Activated CD4-positive, alpha-beta T cell treated with anti-CD3 and anti-CD28 coated beads, Interleukin-2, amount 10 ng/mL, durations not matched to agents 7 days and 5 days (primary cell): Measurements from ENCODE around the gene GABBR2. TPM values are rescaled to one million over a fixed set of nuclear protein-coding genes. Genes with fewer than 3 reads are reported as not detected.
"Not testable (repeated sequence)": the region's sequence is repeated elsewhere in the genome, so short reads cannot be mapped to it uniquely, and the experiment has no call there.

Experiments used
- CTCF ChIA-PET: fragments of 350-600 bp; sonication (Branson Sonifier 250); formaldehyde crosslinking; loops from one replicate; lab custom pipeline; 2021; ENCODE audit warnings: antibody characterized with exemption; lab: Charles Lee
- POLR2A ChIA-PET: fragments of 350-600 bp; sonication (Branson Sonifier 250); formaldehyde crosslinking; loops from one replicate; lab custom pipeline; 2021; ENCODE audit warnings: antibody characterized with exemption; lab: Charles Lee
- DNase-seq: peaks from one replicate; pipeline ENCODE4 v3.0.0-alpha.2; 2020
- H3K27ac Mint-ChIP-seq: one replicate; pipeline ENCODE4 v1.8.0; 2021; ENCODE audit warnings: mild to moderate bottlenecking, moderate library complexity, mixed read lengths
- H3K27me3 Mint-ChIP-seq: one replicate; pipeline ENCODE4 v1.8.0; 2021; ENCODE audit warnings: mixed read lengths
- H3K36me3 Mint-ChIP-seq: one replicate; pipeline ENCODE4 v1.8.0; 2021; ENCODE audit warnings: low read depth, mixed read lengths
- H3K4me1 Mint-ChIP-seq: one replicate; pipeline ENCODE4 v1.8.0; 2021; ENCODE audit warnings: mixed read lengths
- H3K4me3 Mint-ChIP-seq: one replicate; pipeline ENCODE4 v1.8.0; 2021; ENCODE audit warnings: mild to moderate bottlenecking, moderate library complexity, mixed read lengths
- H3K9me3 Mint-ChIP-seq: one replicate; pipeline ENCODE4 v1.8.0; 2021; ENCODE audit warnings: mixed read lengths
- total RNA-seq, 2 experiments: library from RNA; stranded (reverse); gene quantifications; one replicate each; pipeline ENCODE4 v1.2.3, GENCODE V29; 2021

GABBR2 gene
- total RNA-seq, 2 experiments from 2014 or later, result not detected

- H3K27ac Mint-ChIP-seq, result no peak overlapping the region
- POLR2A ChIA-PET, result no interaction called here
- CTCF ChIA-PET, result no interaction called here
- peaks cover 5% of the 10 kb centered on the region for H3K27me3 Mint-ChIP-seq
- no peaks in the 10 kb centered on the region for H3K36me3 Mint-ChIP-seq
- H3K9me3 Mint-ChIP-seq, result no peaks in the 10 kb centered on the region
- DNase-seq, result no peak
- no peaks in the 10 kb centered on the region for H3K4me1 Mint-ChIP-seq
- H3K4me3 Mint-ChIP-seq, result no peak overlapping the region
Measured at GRCh38 chr9:98656511-98656910, 52.2 kb downstream of the GABBR2 start.

- H3K27me3 Mint-ChIP-seq, H3K4me3 Mint-ChIP-seq, CTCF ChIA-PET, H3K4me1 Mint-ChIP-seq, DNase-seq, H3K27ac Mint-ChIP-seq, H3K9me3 Mint-ChIP-seq, POLR2A ChIA-PET, H3K36me3 Mint-ChIP-seq: not testable (repeated sequence)
Measured at GRCh38 chr9:98655428-98655827, 53.3 kb downstream of the GABBR2 start.

- POLR2A ChIA-PET, result no interaction called here
- CTCF ChIA-PET, result no interaction called here
- H3K27me3 Mint-ChIP-seq, result peaks cover 9% of the 10 kb centered on the region
- H3K4me1 Mint-ChIP-seq, result no peaks in the 10 kb centered on the region
- H3K27ac Mint-ChIP-seq, result no peak overlapping the region
- H3K9me3 Mint-ChIP-seq, result no peaks in the 10 kb centered on the region
- no peak overlapping the region for H3K4me3 Mint-ChIP-seq
- DNase-seq, result no peak
- no peaks in the 10 kb centered on the region for H3K36me3 Mint-ChIP-seq
Measured at GRCh38 chr9:98654247-98654646, 54.5 kb downstream of the GABBR2 start.

GRCh38 chr9:98652741-98653140 is 56.0 kb downstream of the GABBR2 start:
- ChIA-PET POLR2A (no interaction called here), CTCF (no interaction called here)
- H3K4me1 Mint-ChIP-seq, result no peaks in the 10 kb centered on the region
- no peaks in the 10 kb centered on the region for H3K9me3 Mint-ChIP-seq
- H3K36me3 Mint-ChIP-seq, result no peaks in the 10 kb centered on the region
- peaks cover 7% of the 10 kb centered on the region for H3K27me3 Mint-ChIP-seq
- no peak overlapping the region for H3K27ac Mint-ChIP-seq
- H3K4me3 Mint-ChIP-seq, result no peak overlapping the region
- no peak for DNase-seq

- ChIA-PET CTCF (no interaction called here), POLR2A (no interaction called here)
- DNase-seq, result no peak
- peaks cover 7% of the 10 kb centered on the region for H3K27me3 Mint-ChIP-seq
- H3K4me3 Mint-ChIP-seq, result no peak overlapping the region
- H3K36me3 Mint-ChIP-seq, result no peaks in the 10 kb centered on the region
- no peak overlapping the region for H3K27ac Mint-ChIP-seq
- H3K4me1 Mint-ChIP-seq, result no peaks in the 10 kb centered on the region
- H3K9me3 Mint-ChIP-seq, result no peaks in the 10 kb centered on the region
Measured at GRCh38 chr9:98652302-98652701, 56.4 kb downstream of the GABBR2 start.

GRCh38 chr9:98647236-98647635 is 61.5 kb downstream of the GABBR2 start:
- H3K27me3 Mint-ChIP-seq, result peaks cover 10% of the 10 kb centered on the region

GRCh38 chr9:98644011-98644410 is 64.7 kb downstream of the GABBR2 start:
- no peak overlapping the region for H3K27ac Mint-ChIP-seq
- no peaks in the 10 kb centered on the region for H3K36me3 Mint-ChIP-seq
- CTCF ChIA-PET, result no interaction called here
- no peak overlapping the region for H3K4me3 Mint-ChIP-seq
- DNase-seq, result no peak
- H3K9me3 Mint-ChIP-seq, result no peaks in the 10 kb centered on the region
- POLR2A ChIA-PET, result no interaction called here
- no peaks in the 10 kb centered on the region for H3K4me1 Mint-ChIP-seq
- peaks cover 13% of the 10 kb centered on the region for H3K27me3 Mint-ChIP-seq

More at GRCh38 chr9:98647236-98647635, 61.5 kb downstream of the GABBR2 start:
- H3K36me3 Mint-ChIP-seq, result no peaks in the 10 kb centered on the region
- ChIA-PET CTCF (no interaction called here), POLR2A (interaction anchor here (0.7 kb wide), 1 partner anchor 19 kb away, joined by 4 read pairs; no protein-coding TSS in a partner anchor)
- DNase-seq, result no peak
- no peaks in the 10 kb centered on the region for H3K4me1 Mint-ChIP-seq
- no peak overlapping the region for H3K27ac Mint-ChIP-seq
- H3K4me3 Mint-ChIP-seq, result no peak overlapping the region
- no peaks in the 10 kb centered on the region for H3K9me3 Mint-ChIP-seq

GRCh38 chr9:98642661-98643312 is 65.9 kb downstream of the GABBR2 start:
- POLR2A ChIA-PET, result no interaction called here
- no peaks in the 10 kb centered on the region for H3K36me3 Mint-ChIP-seq
- H3K27ac Mint-ChIP-seq, result no peak overlapping the region
- peaks cover 13% of the 10 kb centered on the region for H3K27me3 Mint-ChIP-seq
- DNase-seq, result no peak
- H3K4me1 Mint-ChIP-seq, result no peaks in the 10 kb centered on the region
- CTCF ChIA-PET, result no interaction called here
- H3K4me3 Mint-ChIP-seq, result no peak overlapping the region
- no peaks in the 10 kb centered on the region for H3K9me3 Mint-ChIP-seq

GRCh38 chr9:98641695-98642094 is 67.0 kb downstream of the GABBR2 start:
- Mint-ChIP-seq H3K9me3 (no peaks in the 10 kb centered on the region), H3K27me3 (peaks cover 13% of the 10 kb centered on the region), H3K4me1 (no peaks in the 10 kb centered on the region), H3K4me3 (no peak overlapping the region), H3K36me3 (no peaks in the 10 kb centered on the region), H3K27ac (no peak overlapping the region)
- DNase-seq, result no peak
- POLR2A ChIA-PET, result no interaction called here
- CTCF ChIA-PET, result no interaction called here

- Mint-ChIP-seq H3K4me3 (no peak overlapping the region), H3K4me1 (no peaks in the 10 kb centered on the region), H3K27me3 (peaks cover 13% of the 10 kb centered on the region), H3K36me3 (no peaks in the 10 kb centered on the region), H3K27ac (no peak overlapping the region), H3K9me3 (no peaks in the 10 kb centered on the region)
- no peak for DNase-seq
- POLR2A ChIA-PET, result no interaction called here
- CTCF ChIA-PET, result no interaction called here
Measured at GRCh38 chr9:98640394-98640793, 68.3 kb downstream of the GABBR2 start.

- POLR2A ChIA-PET, result no interaction called here
- H3K4me1 Mint-ChIP-seq, result no peaks in the 10 kb centered on the region
- no peak overlapping the region for H3K4me3 Mint-ChIP-seq
- H3K27ac Mint-ChIP-seq, result no peak overlapping the region
- DNase-seq, result no peak
- CTCF ChIA-PET, result no interaction called here
- peaks cover 13% of the 10 kb centered on the region for H3K27me3 Mint-ChIP-seq
- H3K9me3 Mint-ChIP-seq, result no peaks in the 10 kb centered on the region
- no peaks in the 10 kb centered on the region for H3K36me3 Mint-ChIP-seq
Measured at GRCh38 chr9:98639133-98639532, 69.6 kb downstream of the GABBR2 start.

- no peak for DNase-seq
- no peak overlapping the region for H3K27ac Mint-ChIP-seq
- H3K27me3 Mint-ChIP-seq, result peaks cover 8% of the 10 kb centered on the region
- H3K4me1 Mint-ChIP-seq, result no peaks in the 10 kb centered on the region
- ChIA-PET POLR2A (no interaction called here), CTCF (interaction anchor here (1.8 kb wide), 1 partner anchor 17 kb away, joined by 4 read pairs; no protein-coding TSS in a partner anchor)
- H3K36me3 Mint-ChIP-seq, result no peaks in the 10 kb centered on the region
- no peak overlapping the region for H3K4me3 Mint-ChIP-seq
- no peaks in the 10 kb centered on the region for H3K9me3 Mint-ChIP-seq
Measured at GRCh38 chr9:98637381-98637780, 71.4 kb downstream of the GABBR2 start.

GRCh38 chr9:98635374-98635773 is 73.4 kb downstream of the GABBR2 start:
- ChIA-PET CTCF (no interaction called here), POLR2A (no interaction called here)
- Mint-ChIP-seq H3K4me3 (no peak overlapping the region), H3K4me1 (no peaks in the 10 kb centered on the region), H3K27ac (no peak overlapping the region), H3K27me3 (peaks cover 6% of the 10 kb centered on the region), H3K9me3 (no peaks in the 10 kb centered on the region), H3K36me3 (no peaks in the 10 kb centered on the region)
- no peak for DNase-seq
